ENCODE measurements around the gene MIB1. TPM values are rescaled to one million over a fixed set of nuclear protein-coding genes. Genes with fewer than 3 reads are reported as not detected.

MIB1 gene
- total RNA-seq, 1 experiment from 2014 or later, result 56.1 TPM

DNA sequence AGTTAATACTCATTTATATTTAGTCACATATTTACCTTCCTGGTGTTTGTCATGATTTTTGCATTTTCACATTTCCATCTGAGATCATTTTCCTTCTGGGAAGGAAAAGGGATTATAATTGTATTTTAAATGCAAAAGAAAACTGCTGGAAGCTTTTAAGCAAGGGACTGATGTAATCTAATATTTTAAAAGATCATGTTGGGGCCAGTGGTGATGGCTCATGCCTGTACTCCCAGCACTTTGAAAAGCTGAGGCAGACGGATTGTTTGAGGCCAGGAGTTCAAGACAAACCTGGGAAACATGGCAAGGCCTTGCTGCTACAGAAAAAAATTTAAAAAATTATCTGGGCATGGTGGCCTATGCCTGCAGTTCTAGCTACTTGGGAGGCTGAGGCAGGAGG lies 149.0 kb downstream of the MIB1 start:
- H3K4me1 ChIP-seq (ENCODE audit: control insufficient read depth in 1 of 2, insufficient read depth in 2 of 2, low read length in 2 of 2), result no peaks in the 10 kb centered on the region
- H3K27ac ChIP-seq (ENCODE audit: low read depth, low read length), result no peak overlapping the region
- no peak overlapping the region for H3K4me3 ChIP-seq (replicated peaks in 1 of 2; ENCODE audit: low read depth in 1 of 2, low read length in 2 of 2)
- no peaks in the 10 kb centered on the region for H3K9me2 ChIP-seq (ENCODE audit: insufficient read depth)
- no TSS peak for BruUV-seq (replicated peaks)
- H3K36me3 ChIP-seq (ENCODE audit: control insufficient read depth in 1 of 2, insufficient read depth in 2 of 2, low read length in 2 of 2), result no peaks in the 10 kb centered on the region
- H4K20me1 ChIP-seq (ENCODE audit: insufficient read depth), result no peaks in the 10 kb centered on the region
- POLR2A ChIA-PET, result no interaction called here
- TF ChIP-seq ZFX (IDR thresholded peaks at IDR 0.05) (no peak), CBX3 (IDR thresholded peaks at IDR 0.05; ENCODE audit: low read depth) (no peak), SP1 (IDR thresholded peaks at IDR 0.05; ENCODE audit: low read depth) (no peak), RAD21 (IDR thresholded peaks at IDR 0.05; ENCODE audit: low read depth) (no peak), POLR2AphosphoS5 (IDR thresholded peaks at IDR 0.05; ENCODE audit: low read depth, low read length) (no peak), TCF7L2 (IDR thresholded peaks at IDR 0.05; ENCODE audit: borderline replicate concordance, extremely low read depth, insufficient read depth, insufficient read length) (no peak), SRF (IDR thresholded peaks at IDR 0.05; ENCODE audit: low read depth) (no peak), ZNF274 (IDR thresholded peaks at IDR 0.05; ENCODE audit: low read depth, low read length) (no peak), EZH2phosphoT487 (IDR thresholded peaks at IDR 0.05; ENCODE audit: borderline replicate concordance) (no peak), EGR1 (IDR thresholded peaks at IDR 0.05; ENCODE audit: low read depth) (no peak), CEBPB (IDR thresholded peaks at IDR 0.05; ENCODE audit: low read depth) (no peak), SIN3A (IDR thresholded peaks at IDR 0.05; ENCODE audit: low read depth) (no peak), YY1 (IDR thresholded peaks at IDR 0.05; ENCODE audit: extremely low read depth, insufficient replicate concordance, low read depth, low read length) (no peak), ELF1 (IDR thresholded peaks at IDR 0.05; ENCODE audit: borderline replicate concordance, low read depth) (no peak), JUND (IDR thresholded peaks at IDR 0.05) (no peak)
- TF ChIP-seq, protein P1, sequence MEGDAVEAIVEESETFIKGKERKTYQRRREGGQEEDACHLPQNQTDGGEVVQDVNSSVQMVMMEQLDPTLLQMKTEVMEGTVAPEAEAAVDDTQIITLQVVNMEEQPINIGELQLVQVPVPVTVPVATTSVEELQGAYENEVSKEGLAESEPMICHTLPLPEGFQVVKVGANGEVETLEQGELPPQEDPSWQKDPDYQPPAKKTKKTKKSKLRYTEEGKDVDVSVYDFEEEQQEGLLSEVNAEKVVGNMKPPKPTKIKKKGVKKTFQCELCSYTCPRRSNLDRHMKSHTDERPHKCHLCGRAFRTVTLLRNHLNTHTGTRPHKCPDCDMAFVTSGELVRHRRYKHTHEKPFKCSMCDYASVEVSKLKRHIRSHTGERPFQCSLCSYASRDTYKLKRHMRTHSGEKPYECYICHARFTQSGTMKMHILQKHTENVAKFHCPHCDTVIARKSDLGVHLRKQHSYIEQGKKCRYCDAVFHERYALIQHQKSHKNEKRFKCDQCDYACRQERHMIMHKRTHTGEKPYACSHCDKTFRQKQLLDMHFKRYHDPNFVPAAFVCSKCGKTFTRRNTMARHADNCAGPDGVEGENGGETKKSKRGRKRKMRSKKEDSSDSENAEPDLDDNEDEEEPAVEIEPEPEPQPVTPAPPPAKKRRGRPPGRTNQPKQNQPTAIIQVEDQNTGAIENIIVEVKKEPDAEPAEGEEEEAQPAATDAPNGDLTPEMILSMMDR (IDR thresholded peaks at IDR 0.05 in 2 of 3, conservative IDR thresholded peaks at IDR 0.05 in 1 of 3; ENCODE audit: borderline replicate concordance in 1 of 3, insufficient read depth in 1 of 3, low read depth in 2 of 3, low read length in 2 of 3), result no peak
- TF ChIP-seq, protein P2, sequence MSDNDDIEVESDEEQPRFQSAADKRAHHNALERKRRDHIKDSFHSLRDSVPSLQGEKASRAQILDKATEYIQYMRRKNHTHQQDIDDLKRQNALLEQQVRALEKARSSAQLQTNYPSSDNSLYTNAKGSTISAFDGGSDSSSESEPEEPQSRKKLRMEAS (IDR thresholded peaks at IDR 0.05), result no peak
- TF ChIP-seq, protein P3, sequence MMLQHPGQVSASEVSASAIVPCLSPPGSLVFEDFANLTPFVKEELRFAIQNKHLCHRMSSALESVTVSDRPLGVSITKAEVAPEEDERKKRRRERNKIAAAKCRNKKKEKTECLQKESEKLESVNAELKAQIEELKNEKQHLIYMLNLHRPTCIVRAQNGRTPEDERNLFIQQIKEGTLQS (IDR thresholded peaks at IDR 0.05), result no peak
- TF ChIP-seq, protein P4, sequence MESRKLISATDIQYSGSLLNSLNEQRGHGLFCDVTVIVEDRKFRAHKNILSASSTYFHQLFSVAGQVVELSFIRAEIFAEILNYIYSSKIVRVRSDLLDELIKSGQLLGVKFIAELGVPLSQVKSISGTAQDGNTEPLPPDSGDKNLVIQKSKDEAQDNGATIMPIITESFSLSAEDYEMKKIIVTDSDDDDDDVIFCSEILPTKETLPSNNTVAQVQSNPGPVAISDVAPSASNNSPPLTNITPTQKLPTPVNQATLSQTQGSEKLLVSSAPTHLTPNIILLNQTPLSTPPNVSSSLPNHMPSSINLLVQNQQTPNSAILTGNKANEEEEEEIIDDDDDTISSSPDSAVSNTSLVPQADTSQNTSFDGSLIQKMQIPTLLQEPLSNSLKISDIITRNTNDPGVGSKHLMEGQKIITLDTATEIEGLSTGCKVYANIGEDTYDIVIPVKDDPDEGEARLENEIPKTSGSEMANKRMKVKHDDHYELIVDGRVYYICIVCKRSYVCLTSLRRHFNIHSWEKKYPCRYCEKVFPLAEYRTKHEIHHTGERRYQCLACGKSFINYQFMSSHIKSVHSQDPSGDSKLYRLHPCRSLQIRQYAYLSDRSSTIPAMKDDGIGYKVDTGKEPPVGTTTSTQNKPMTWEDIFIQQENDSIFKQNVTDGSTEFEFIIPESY (IDR thresholded peaks at IDR 0.05; ENCODE audit: extremely low read depth, insufficient replicate concordance, low read length), result no peak
- H3K9me3 ChIP-seq (ENCODE audit: control insufficient read depth in 1 of 2, insufficient read depth in 1 of 2, low read depth in 1 of 2, low read length in 2 of 2), result no peaks in the 10 kb centered on the region
- ATAC-seq, result no peak
- RAD21 ChIA-PET (ENCODE audit: low non-redundant PET in 1 of 2, low total read pairs in 2 of 2, uncharacterized antibody in 2 of 2, unreplicated experiment in 2 of 2), result no interaction called here
- H2AFZ ChIP-seq (ENCODE audit: low read depth, low read length, poor library complexity, severe bottlenecking), result no peak overlapping the region
- H3K9ac ChIP-seq (ENCODE audit: low read length), result no peak overlapping the region
- DNase-seq (ENCODE audit: low read depth, low spot score), result no peak
- H3K27me3 ChIP-seq (ENCODE audit: insufficient read depth, low read length), result no peaks in the 10 kb centered on the region
- H3K79me2 ChIP-seq (ENCODE audit: insufficient read depth, low read length), result no peaks in the 10 kb centered on the region
- intact Hi-C loops (cut with micrococcal nuclease), result no loop called here
- CTCF ChIA-PET, result no interaction called here
- H3K4me2 ChIP-seq (ENCODE audit: low read length), result no peak overlapping the region

Data from HCT116 (cell line).